HepG2 (cell line): ENCODE measurements around the gene TAPBP. TPM values are rescaled to one million over a fixed set of nuclear protein-coding genes. Genes with fewer than 3 reads are reported as not detected.

Experiments used
- ATAC-seq: fragments of 200-7000 bp; cut with Tn5 transposase; 3 replicates; pipeline ENCODE4 v1.9.1; 2020; ENCODE audit warnings: mild to moderate bottlenecking, moderate library complexity
- BruUV-seq: library from RNA; stranded (reverse); fragments of 400-500 nt; replicated peaks from 2 replicates; lab custom pipeline; 2021; lab: Mats Ljungman, UMichigan
- CTCF ChIA-PET: fragments of 300-600 bp; formaldehyde crosslinking; extraction: SDS; loops from one replicate; lab custom pipeline; 2021; ENCODE audit warnings: low total read pairs, inconsistent platforms, low intra/inter-chr PET ratio; lab: Yijun Ruan, JAX
- POLR2A ChIA-PET: fragments of 350-600 bp; sonication (Branson Sonifier 250); formaldehyde crosslinking; loops from one replicate; lab custom pipeline; 2020; ENCODE audit warnings: antibody characterized with exemption, inconsistent platforms; lab: Yijun Ruan, JAX
- DNase-seq: peaks from one replicate; pipeline ENCODE4 v3.0.0-alpha.2; 2015; ENCODE audit warnings: low spot score
- FAIRE-seq: peaks from 3 replicates; lab custom pipeline; 2011; peaks lifted over from hg19 to GRCh38; lab: Jason Lieb, UNC
- H2AFZ ChIP-seq: one replicate; pipeline ENCODE4 v1.6.1; 2011; ENCODE audit warnings: low read length, inconsistent platforms
- H3K27ac ChIP-seq: fragments of 300-600 bp; 3 replicates; pipeline ENCODE4 v1.8.0; 2011; ENCODE audit warnings: mixed run types, mild to moderate bottlenecking, mixed read lengths, low read length, inconsistent platforms; ENCODE audit not compliant: insufficient read depth; ENCODE audit errors: extremely low read length
- H3K27me3 ChIP-seq, 2 experiments: fragments of 200-600 bp in 1 of 2; 2 replicates in 1 of 2; 3 replicates in 1 of 2; pipeline versions ENCODE4 v1.6.0 to v1.8.0; 2011; ENCODE audit warnings: low read length in 2 of 2, mild to moderate bottlenecking in 2 of 2, moderate library complexity in 2 of 2, inconsistent platforms in 1 of 2; ENCODE audit not compliant: insufficient read depth in 2 of 2, control insufficient read depth in 1 of 2
- H3K36me3 ChIP-seq, 2 experiments: fragments of 200-600 bp in 1 of 2; replicated peaks in 1 of 2; 2 replicates in 1 of 2; 3 replicates in 1 of 2; pipeline versions ENCODE4 v1.5.1 to v1.8.0; 2011; ENCODE audit warnings: low read length in 2 of 2, inconsistent platforms in 1 of 2; ENCODE audit not compliant: insufficient read depth in 2 of 2, control insufficient read depth in 1 of 2
- H3K4me1 ChIP-seq: 2 replicates; pipeline ENCODE4 v1.5.1; 2012; ENCODE audit warnings: low read length, inconsistent platforms; ENCODE audit not compliant: insufficient read depth
- H3K4me2 ChIP-seq: 2 replicates; pipeline ENCODE4 v1.6.0; 2011; ENCODE audit warnings: low read depth, low read length, inconsistent platforms
- H3K4me3 ChIP-seq, 3 experiments: fragments of 200-600 bp in 1 of 3; sonication (generic), shearing (Covaris generic) in 1 of 3; replicated peaks in 1 of 3; 2 replicates each; pipeline ENCODE4 v1.5.1; 2011 to 2016; ENCODE audit warnings: low read length in 3 of 3, inconsistent platforms in 2 of 3, low read depth in 2 of 3, mild to moderate bottlenecking in 2 of 3, control low read depth in 1 of 3, mixed read lengths in 1 of 3; ENCODE audit not compliant: insufficient read depth in 1 of 3
- H3K79me2 ChIP-seq: one replicate; pipeline ENCODE4 v1.6.1; 2011; ENCODE audit warnings: low read length, inconsistent platforms; ENCODE audit not compliant: insufficient read depth
- H3K9ac ChIP-seq: 2 replicates; pipeline ENCODE4 v1.6.0; 2011; ENCODE audit warnings: mild to moderate bottlenecking, low read depth, low read length, inconsistent platforms; ENCODE audit not compliant: insufficient read depth
- H3K9me3 ChIP-seq: 2 replicates; pipeline ENCODE4 v1.5.1; 2012; ENCODE audit warnings: mild to moderate bottlenecking, low read length
- H4K20me1 ChIP-seq: 2 replicates; pipeline ENCODE4 v1.6.0; 2011; ENCODE audit warnings: inconsistent platforms, mild to moderate bottlenecking, low read length, moderate library complexity; ENCODE audit not compliant: insufficient read depth
- AGO2 ChIP-seq: fragments of 200-400 bp; formaldehyde crosslinking; optimal IDR thresholded peaks from 2 replicates; pipeline ENCODE3; 2017; ENCODE audit warnings: mild to moderate bottlenecking, low read depth, low read length, moderate library complexity
- BORCS8-MEF2B ChIP-seq: sonication (generic); formaldehyde crosslinking; IDR thresholded peaks from 2 replicates; pipeline ENCODE4 v1.8.0; 2022; ENCODE audit warnings: mild to moderate bottlenecking, missing genetic modification reagents
- FOXA3 ChIP-seq: IDR thresholded peaks from 2 replicates; pipeline ENCODE4 v1.6.1; 2016; ENCODE audit warnings: missing genetic modification reagents, missing compliant biosample characterization
- FOXC1 ChIP-seq: sonication (generic); formaldehyde crosslinking; IDR thresholded peaks from 2 replicates; pipeline ENCODE4 v1.8.0; 2022; ENCODE audit warnings: mild to moderate bottlenecking, missing genetic modification reagents, borderline replicate concordance
- HOMEZ ChIP-seq: IDR thresholded peaks from 2 replicates; pipeline ENCODE4 v1.6.1; 2016; ENCODE audit warnings: low read depth
- MTF2 ChIP-seq: sonication (generic); formaldehyde crosslinking; IDR thresholded peaks from 2 replicates; pipeline ENCODE4 v1.5.0; 2020; ENCODE audit warnings: missing genetic modification reagents, borderline replicate concordance
- NR2F2 ChIP-seq: IDR thresholded peaks from 2 replicates; pipeline ENCODE4 v1.6.1; 2012; ENCODE audit warnings: low read depth, inconsistent platforms, borderline replicate concordance
- POLR2AphosphoS5 ChIP-seq: IDR thresholded peaks from 2 replicates; pipeline ENCODE4 v1.6.1; 2012; ENCODE audit warnings: low read depth, low read length
- SKIL ChIP-seq: sonication (generic); formaldehyde crosslinking; IDR thresholded peaks from 2 replicates; pipeline ENCODE4 v1.8.0; 2022; ENCODE audit warnings: missing genetic modification reagents, mild to moderate bottlenecking, moderate library complexity, borderline replicate concordance
- TARDBP ChIP-seq: sonication (generic); formaldehyde crosslinking; IDR thresholded peaks from 2 replicates; pipeline ENCODE4 v1.8.0; 2022; ENCODE audit warnings: mild to moderate bottlenecking, missing genetic modification reagents
- TCF7 ChIP-seq: sonication (generic); IDR thresholded peaks from 2 replicates; pipeline ENCODE4 v1.6.1; 2016; ENCODE audit warnings: antibody characterized with exemption, low read depth
- TSC22D2 ChIP-seq: sonication (generic); formaldehyde crosslinking; IDR thresholded peaks from 2 replicates; pipeline ENCODE4 v1.5.1; 2020; ENCODE audit warnings: missing genetic modification reagents, mild to moderate bottlenecking, borderline replicate concordance
- WIZ ChIP-seq: sonication (generic); formaldehyde crosslinking; IDR thresholded peaks from 2 replicates; pipeline ENCODE4 v1.5.1; 2020; ENCODE audit warnings: mild to moderate bottlenecking, missing genetic modification reagents
- ZC3H4 ChIP-seq: sonication (generic); formaldehyde crosslinking; IDR thresholded peaks from 2 replicates; pipeline ENCODE4 v1.4.0; 2020; ENCODE audit warnings: missing genetic modification reagents, borderline replicate concordance
- ZFP82 ChIP-seq: sonication (generic); formaldehyde crosslinking; IDR thresholded peaks from 2 replicates; pipeline ENCODE4 v1.5.1; 2020; ENCODE audit warnings: mild to moderate bottlenecking, missing genetic modification reagents, borderline replicate concordance
- ZFY ChIP-seq: sonication (generic); formaldehyde crosslinking; IDR thresholded peaks from 2 replicates; pipeline ENCODE4 v1.4.0; 2020; ENCODE audit warnings: missing genetic modification reagents
- ZNF282 ChIP-seq: fragments of 450-650 bp; IDR thresholded peaks from 2 replicates; pipeline ENCODE4 v1.6.1; 2018; ENCODE audit not compliant: partially characterized antibody
- ZNF652 ChIP-seq: IDR thresholded peaks from 2 replicates; pipeline ENCODE4 v1.6.1; 2016; ENCODE audit warnings: low read depth, borderline replicate concordance
- ZSCAN29 ChIP-seq: sonication (generic); formaldehyde crosslinking; conservative IDR thresholded peaks from 2 replicates; pipeline ENCODE4 v1.4.0; 2020; ENCODE audit warnings: mild to moderate bottlenecking, missing genetic modification reagents
- WGBS: methylation state at CpG from one replicate; pipeline ENCODE4 v1.1.6; 2017; ENCODE audit warnings: low lambda C conversion rate; 5-methylcytosine and 5-hydroxymethylcytosine counted together
- in situ Hi-C: cut with HindIII; loops from 2 replicates; pipeline ENCODE4 v1.10.0; 2017; ENCODE audit warnings: low pct_unique_long_range_greater_than_20kb; ENCODE audit not compliant: extremely low pct_ligation_motif_present
- intact Hi-C: fragments of 100-400 bp; cut with micrococcal nuclease; formaldehyde crosslinking; loops from one replicate; pipeline ENCODE4 v1.10.0; 2022; ENCODE audit not compliant: unreplicated experiment
- polyA plus RNA-seq, 8 experiments: library from polyadenylated mRNA; depleted of rRNA in 3 of 8; stranded (reverse) in 7 of 8; unstranded in 1 of 8; fragments of >200 nt; fragmentation: Illumina TruSeq in 4 of 8; extraction: Trizol in 4 of 8; gene quantifications; 2 replicates each; pipeline versions ENCODE4 v1.2.1 to v1.2.3, GENCODE V29; 2011 to 2016; ENCODE audit warnings: low read depth in 4 of 8, missing spikeins in 1 of 8, mixed read lengths in 1 of 8; ENCODE audit not compliant: insufficient read depth in 1 of 8
- total RNA-seq, 5 experiments: library from RNA; depleted of rRNA; stranded (reverse); fragments of >200 nt; fragmentation: Illumina TruSeq; extraction: Trizol; gene quantifications; 2 replicates each; pipeline ENCODE4 v1.2.3, GENCODE V29; 2016; ENCODE audit warnings: low read depth in 1 of 5
- TF ChIP-seq, protein P1 (sequence below): sonication (generic); formaldehyde crosslinking; IDR thresholded peaks from 2 replicates; pipeline ENCODE4 v1.8.0; 2022; ENCODE audit warnings: low read depth, missing genetic modification reagents

TAPBP gene
- total and polyA plus RNA-seq, 2 of the 13 experiments (the other 11 are each of a cell fraction or from before 2014, with no cell fraction given) = 27.4 to 32.3 TPM

DNA sequence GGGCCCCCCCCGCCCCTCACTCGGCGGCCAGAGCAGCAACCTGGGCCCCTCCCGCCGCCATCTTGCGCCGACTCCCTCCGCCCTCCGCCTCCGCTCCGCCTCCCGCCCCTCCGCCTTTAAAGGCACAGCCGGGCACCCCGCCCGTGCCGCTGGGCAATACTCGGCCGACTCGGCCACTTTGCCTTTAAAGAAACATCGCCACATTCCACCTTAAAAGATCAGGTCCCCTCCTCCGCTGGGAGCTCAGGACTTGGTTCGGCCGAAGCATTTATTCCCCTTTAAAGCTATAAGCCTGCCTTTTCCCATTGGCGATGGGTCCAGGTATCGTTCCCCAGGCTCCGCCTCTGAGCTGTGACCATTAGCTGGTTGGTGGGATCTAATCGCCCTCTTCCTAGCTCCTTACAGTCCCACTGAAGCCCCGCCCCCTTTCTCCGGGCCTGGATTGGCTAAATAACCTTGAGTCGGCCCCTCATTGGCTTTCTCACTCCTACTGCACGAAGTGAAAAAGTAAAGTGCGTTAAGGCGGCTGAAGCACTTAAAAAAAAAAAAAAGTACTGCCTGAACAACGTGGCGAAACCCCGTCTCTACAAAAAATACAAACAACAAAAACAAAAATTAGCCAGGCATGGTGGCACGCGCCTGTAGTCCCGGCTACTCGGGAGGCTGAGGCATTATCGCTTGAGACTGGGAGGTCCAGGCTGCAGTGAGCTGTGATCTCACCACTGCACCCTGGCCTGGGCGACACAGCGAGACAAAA is 4.0 kb upstream of the TAPBP start, which contains the start of gene ZBTB22:
TSS of gene ZBTB22 (minus strand) at position 76 of the 757 bp plus-strand sequence. CDS start 828 bp downstream, outside the sequence.
- Histone ChIP-seq H3K79me2 (peaks cover 30% of the 10 kb centered on the region), H3K36me3 (peaks cover 5 to 31% of the 10 kb centered on the region in 2 experiments), H3K27ac (peak within 1 kb of the TSS; percentile 82), H3K27me3 (no peaks in the 10 kb centered on the region; a peak in 2 of 5 replicates), H3K4me3 (peak within 1 kb of the TSS; percentile 71 to 79 (median 73)), H3K4me1 (peaks cover 55% of the 10 kb centered on the region), H2AFZ (peak within 1 kb of the TSS; percentile 84), H3K9ac (peak within 1 kb of the TSS; percentile 72), H3K9me3 (no peaks in the 10 kb centered on the region), H4K20me1 (peaks cover 3% of the 10 kb centered on the region; the same call in 1 of the 2 replicates), H3K4me2 (peak within 1 kb of the TSS; percentile 78)
- DNase-seq = peak; percentile 99
- FAIRE-seq = peak; percentile 100
- peak; percentile 79 for ATAC-seq
- ChIA-PET POLR2A (interaction anchor here (0.5 to 3.9 kb wide), 29 partner anchors 9 to 1122 kb away, joined by 3 to 57 read pairs (median 5); partner anchors contain the start of genes B3GALT4, CUTA, PFDN6 and PHF1), CTCF (no interaction called here)
- intact Hi-C loops (no loop called here), in situ Hi-C loops (no loop called here)
- BruUV-seq = no TSS peak
- WGBS = 1% methylated on average over 33 of the region's 44 CpGs
- TF ChIP-seq BORCS8-MEF2B (CRISPR knock-in tag) = peak; percentile 65; the same call in 1 of the 2 replicates
- no peak for TF ChIP-seq FOXA3
- no peak for TF ChIP-seq TSC22D2 (CRISPR knock-in tag)
- no peak for TF ChIP-seq ZFP82 (CRISPR knock-in tag)
- TF ChIP-seq AGO2 = peak; percentile 40
- no peak for TF ChIP-seq TCF7
- TF ChIP-seq HOMEZ (CRISPR knock-in tag) = peak; percentile 31; the same call in 1 of the 2 replicates
- TF ChIP-seq MTF2 (CRISPR knock-in tag) = no peak
- TF ChIP-seq WIZ = no peak
- TF ChIP-seq SKIL (CRISPR knock-in tag) = no peak
- no peak for TF ChIP-seq NR2F2
- peak; percentile 56; the same call in 1 of the 2 replicates for TF ChIP-seq ZFY (CRISPR knock-in tag)
- no peak for TF ChIP-seq ZNF652
- 0 out of 2 replicates have a peak, but pooled peaks have one; percentile 36 for TF ChIP-seq TARDBP
- TF ChIP-seq ZNF282 = no peak
- TF ChIP-seq POLR2AphosphoS5 = peak; percentile 63
- no peak for TF ChIP-seq ZSCAN29 (CRISPR knock-in tag)
- TF ChIP-seq, protein P1, sequence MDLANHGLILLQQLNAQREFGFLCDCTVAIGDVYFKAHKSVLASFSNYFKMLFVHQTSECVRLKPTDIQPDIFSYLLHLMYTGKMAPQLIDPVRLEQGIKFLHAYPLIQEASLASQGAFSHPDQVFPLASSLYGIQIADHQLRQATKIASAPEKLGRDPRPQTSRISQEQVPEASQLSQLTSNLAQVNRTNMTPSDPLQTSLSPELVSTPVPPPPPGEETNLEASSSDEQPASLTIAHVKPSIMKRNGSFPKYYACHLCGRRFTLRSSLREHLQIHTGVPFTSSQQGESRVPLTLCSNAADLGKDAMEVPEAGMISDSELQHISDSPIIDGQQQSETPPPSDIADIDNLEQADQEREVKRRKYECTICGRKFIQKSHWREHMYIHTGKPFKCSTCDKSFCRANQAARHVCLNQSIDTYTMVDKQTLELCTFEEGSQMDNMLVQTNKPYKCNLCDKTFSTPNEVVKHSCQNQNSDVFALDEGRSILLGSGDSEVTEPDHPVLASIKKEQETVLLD = no peak
- TF ChIP-seq ZC3H4 (CRISPR knock-in tag) = no peak; the same call in 1 of the 2 replicates
- peak; percentile 38; the same call in 1 of the 2 replicates for TF ChIP-seq FOXC1 (CRISPR knock-in tag)
